HepG2 (cell line): ENCODE measurements around the gene TOPORS. TPM values are rescaled to one million over a fixed set of nuclear protein-coding genes. Genes with fewer than 3 reads are reported as not detected.

Source experiments
- ATAC-seq: fragments of 200-7000 bp; cut with Tn5 transposase; 3 replicates; pipeline ENCODE4 v1.9.1; 2020; ENCODE audit warnings: mild to moderate bottlenecking, moderate library complexity
- BruUV-seq: library from RNA; stranded (reverse); fragments of 400-500 nt; replicated peaks from 2 replicates; lab custom pipeline; 2021; lab: Mats Ljungman, UMichigan
- CTCF ChIA-PET: fragments of 300-600 bp; formaldehyde crosslinking; extraction: SDS; loops from one replicate; lab custom pipeline; 2021; ENCODE audit warnings: low total read pairs, inconsistent platforms, low intra/inter-chr PET ratio; lab: Yijun Ruan, JAX
- POLR2A ChIA-PET: fragments of 350-600 bp; sonication (Branson Sonifier 250); formaldehyde crosslinking; loops from one replicate; lab custom pipeline; 2020; ENCODE audit warnings: antibody characterized with exemption, inconsistent platforms; lab: Yijun Ruan, JAX
- DNase-seq: peaks from one replicate; pipeline ENCODE4 v3.0.0-alpha.2; 2015; ENCODE audit warnings: low spot score
- FAIRE-seq: peaks from 3 replicates; lab custom pipeline; 2011; peaks lifted over from hg19 to GRCh38; lab: Jason Lieb, UNC
- H2AFZ ChIP-seq: one replicate; pipeline ENCODE4 v1.6.1; 2011; ENCODE audit warnings: low read length, inconsistent platforms
- H3K27ac ChIP-seq: fragments of 300-600 bp; 3 replicates; pipeline ENCODE4 v1.8.0; 2011; ENCODE audit warnings: mixed run types, mild to moderate bottlenecking, mixed read lengths, low read length, inconsistent platforms; ENCODE audit not compliant: insufficient read depth; ENCODE audit errors: extremely low read length
- H3K27me3 ChIP-seq, 2 experiments: fragments of 200-600 bp in 1 of 2; 2 replicates in 1 of 2; 3 replicates in 1 of 2; pipeline versions ENCODE4 v1.6.0 to v1.8.0; 2011; ENCODE audit warnings: low read length in 2 of 2, mild to moderate bottlenecking in 2 of 2, moderate library complexity in 2 of 2, inconsistent platforms in 1 of 2; ENCODE audit not compliant: insufficient read depth in 2 of 2, control insufficient read depth in 1 of 2
- H3K36me3 ChIP-seq, 2 experiments: fragments of 200-600 bp in 1 of 2; replicated peaks in 1 of 2; 2 replicates in 1 of 2; 3 replicates in 1 of 2; pipeline versions ENCODE4 v1.5.1 to v1.8.0; 2011; ENCODE audit warnings: low read length in 2 of 2, inconsistent platforms in 1 of 2; ENCODE audit not compliant: insufficient read depth in 2 of 2, control insufficient read depth in 1 of 2
- H3K4me1 ChIP-seq: 2 replicates; pipeline ENCODE4 v1.5.1; 2012; ENCODE audit warnings: low read length, inconsistent platforms; ENCODE audit not compliant: insufficient read depth
- H3K4me2 ChIP-seq: 2 replicates; pipeline ENCODE4 v1.6.0; 2011; ENCODE audit warnings: low read depth, low read length, inconsistent platforms
- H3K4me3 ChIP-seq, 3 experiments: fragments of 200-600 bp in 1 of 3; sonication (generic), shearing (Covaris generic) in 1 of 3; replicated peaks in 1 of 3; 2 replicates each; pipeline ENCODE4 v1.5.1; 2011 to 2016; ENCODE audit warnings: low read length in 3 of 3, inconsistent platforms in 2 of 3, low read depth in 2 of 3, mild to moderate bottlenecking in 2 of 3, control low read depth in 1 of 3, mixed read lengths in 1 of 3; ENCODE audit not compliant: insufficient read depth in 1 of 3
- H3K79me2 ChIP-seq: one replicate; pipeline ENCODE4 v1.6.1; 2011; ENCODE audit warnings: low read length, inconsistent platforms; ENCODE audit not compliant: insufficient read depth
- H3K9ac ChIP-seq: 2 replicates; pipeline ENCODE4 v1.6.0; 2011; ENCODE audit warnings: mild to moderate bottlenecking, low read depth, low read length, inconsistent platforms; ENCODE audit not compliant: insufficient read depth
- H3K9me3 ChIP-seq: 2 replicates; pipeline ENCODE4 v1.5.1; 2012; ENCODE audit warnings: mild to moderate bottlenecking, low read length
- H4K20me1 ChIP-seq: 2 replicates; pipeline ENCODE4 v1.6.0; 2011; ENCODE audit warnings: inconsistent platforms, mild to moderate bottlenecking, low read length, moderate library complexity; ENCODE audit not compliant: insufficient read depth
- ATF4 ChIP-seq, 2 experiments: fragments of 450-650 bp in 1 of 2; sonication (generic) in 1 of 2; formaldehyde crosslinking; IDR thresholded peaks; 2 replicates each; pipeline versions ENCODE4 v1.5.0 to v1.8.0; 2020 to 2022; ENCODE audit warnings: mild to moderate bottlenecking in 1 of 2, missing genetic modification reagents in 1 of 2
- BCLAF1 ChIP-seq: fragments of 450-650 bp; IDR thresholded peaks from 2 replicates; pipeline ENCODE4 v1.6.1; 2017; ENCODE audit warnings: mild to moderate bottlenecking
- CEBPB ChIP-seq: IDR thresholded peaks from 2 replicates; pipeline ENCODE4 v1.6.1; 2011; ENCODE audit warnings: low read depth, low read length, improper control_type of control experiment, borderline replicate concordance
- NFKB2 ChIP-seq: sonication (generic); formaldehyde crosslinking; IDR thresholded peaks from 2 replicates; pipeline ENCODE4 v1.4.0; 2020; ENCODE audit warnings: missing genetic modification reagents, borderline replicate concordance
- ZFAT ChIP-seq: sonication (generic); formaldehyde crosslinking; conservative IDR thresholded peaks from 2 replicates; pipeline ENCODE4 v1.8.1; 2023; ENCODE audit warnings: missing genetic modification reagents, inconsistent platforms
- ZNF354B ChIP-seq: sonication (generic); formaldehyde crosslinking; IDR thresholded peaks from 2 replicates; pipeline ENCODE4 v1.8.0; 2022; ENCODE audit warnings: mild to moderate bottlenecking, missing genetic modification reagents
- whole genome bisulfite sequencing: methylation state at CpG from one replicate; pipeline ENCODE4 v1.1.6; 2017; ENCODE audit warnings: low lambda C conversion rate; 5-methylcytosine and 5-hydroxymethylcytosine counted together
- in situ Hi-C: cut with HindIII; loops from 2 replicates; pipeline ENCODE4 v1.10.0; 2017; ENCODE audit warnings: low pct_unique_long_range_greater_than_20kb; ENCODE audit not compliant: extremely low pct_ligation_motif_present
- intact Hi-C: fragments of 100-400 bp; cut with micrococcal nuclease; formaldehyde crosslinking; loops from one replicate; pipeline ENCODE4 v1.10.0; 2022; ENCODE audit not compliant: unreplicated experiment
- polyA plus RNA-seq, 8 experiments: library from polyadenylated mRNA; depleted of rRNA in 3 of 8; stranded (reverse) in 7 of 8; unstranded in 1 of 8; fragments of >200 nt; fragmentation: Illumina TruSeq in 4 of 8; extraction: Trizol in 4 of 8; gene quantifications; 2 replicates each; pipeline versions ENCODE4 v1.2.1 to v1.2.3, GENCODE V29; 2011 to 2016; ENCODE audit warnings: low read depth in 4 of 8, missing spikeins in 1 of 8, mixed read lengths in 1 of 8; ENCODE audit not compliant: insufficient read depth in 1 of 8
- total RNA-seq, 5 experiments: library from RNA; depleted of rRNA; stranded (reverse); fragments of >200 nt; fragmentation: Illumina TruSeq; extraction: Trizol; gene quantifications; 2 replicates each; pipeline ENCODE4 v1.2.3, GENCODE V29; 2016; ENCODE audit warnings: low read depth in 1 of 5
- TF ChIP-seq, protein P1 (sequence below): sonication (generic); formaldehyde crosslinking; IDR thresholded peaks from 2 replicates; pipeline ENCODE4 v1.4.0; 2020; ENCODE audit warnings: missing genetic modification reagents, borderline replicate concordance
- TF ChIP-seq, protein P2 (sequence below): sonication (generic); formaldehyde crosslinking; IDR thresholded peaks from 2 replicates; pipeline ENCODE4 v1.8.0; 2022; ENCODE audit warnings: missing genetic modification reagents, mild to moderate bottlenecking, inconsistent platforms, borderline replicate concordance
- TF ChIP-seq, protein P3 (sequence below): IDR thresholded peaks from 2 replicates; pipeline ENCODE4 v1.6.1; 2016; ENCODE audit warnings: mild to moderate bottlenecking, missing biosample characterization, missing genetic modification reagents

The TOPORS gene
- total and polyA plus RNA-seq, 2 of the 13 experiments (the other 11 are each of a cell fraction or from before 2014, with no cell fraction given), result 6.8 to 19.6 TPM

DNA sequence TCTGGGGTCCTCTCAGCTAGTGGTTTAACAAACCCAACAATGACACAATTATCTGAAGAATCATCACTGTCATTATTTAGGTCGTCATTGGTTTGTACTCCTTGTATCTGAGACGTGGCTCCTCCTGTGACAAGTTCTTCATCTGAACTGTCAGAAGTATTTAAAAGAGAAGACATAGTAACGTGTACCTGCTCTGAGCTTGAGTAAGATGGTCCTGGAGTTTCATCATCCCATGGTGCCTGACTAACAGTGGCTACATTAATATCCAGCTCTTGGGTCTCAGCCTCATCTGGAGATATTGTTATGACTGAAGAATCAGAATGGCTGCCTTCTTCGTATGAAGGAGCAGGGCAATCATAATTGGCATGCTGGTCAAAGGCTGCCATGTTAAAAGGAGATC lies 9.3 kb downstream of the TOPORS start:
- no TSS peak for BruUV-seq
- Histone ChIP-seq H3K27me3 (no peaks in the 10 kb centered on the region), H3K79me2 (peaks cover 56% of the 10 kb centered on the region), H2AFZ (no peak overlapping the region), H4K20me1 (peaks cover 14% of the 10 kb centered on the region; the same call in 1 of the 2 replicates), H3K9me3 (no peaks in the 10 kb centered on the region), H3K4me1 (no peaks in the 10 kb centered on the region; the same call in 1 of the 2 replicates), H3K27ac (no peak overlapping the region), H3K4me2 (no peak overlapping the region), H3K9ac (no peak overlapping the region), H3K4me3 (no peak overlapping the region), H3K36me3 (peaks cover 4 to 36% of the 10 kb centered on the region in 2 experiments)
- no peak for FAIRE-seq
- ChIA-PET POLR2A (interaction anchor here (1.6 kb wide), 1 partner anchor 17 kb away, joined by 6 read pairs; the partner anchor contains the start of gene RIGI), CTCF (no interaction called here)
- no peak for DNase-seq
- TF ChIP-seq ATF4 (CRISPR knock-in tag; IDR thresholded peaks at IDR 0.05), result peak in 1 of 2 experiments; percentile 60; a peak in 1 of 4 replicates
- peak; percentile 17; the same call in 1 of the 2 replicates for TF ChIP-seq CEBPB
- TF ChIP-seq NFKB2 (CRISPR knock-in tag), result no peak
- no peak for ATAC-seq
- intact Hi-C loops, result no loop called here
- in situ Hi-C loops, result no loop called here
- 99% methylated on average over 4 of the region's 4 CpGs for WGBS

DNA sequence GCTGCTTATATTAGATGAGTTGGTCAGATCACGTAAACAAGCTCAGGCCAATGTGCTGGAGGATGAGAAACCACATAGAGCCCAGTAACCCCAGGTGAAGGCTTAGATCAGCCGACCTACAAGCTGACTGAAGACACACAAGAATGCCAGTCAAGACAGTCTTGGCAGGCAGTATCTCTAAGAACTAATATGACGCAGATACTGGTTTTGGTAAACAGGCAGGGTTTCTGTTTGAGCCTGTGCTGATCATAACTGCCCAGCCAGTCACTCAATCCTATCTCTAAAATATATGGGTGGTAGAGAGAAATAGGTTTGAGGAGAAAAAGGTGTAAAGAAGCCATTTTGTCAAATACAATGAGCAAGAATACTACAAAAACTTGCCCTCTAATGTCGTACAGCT lies 18.6 kb downstream of the TOPORS start:
- Histone ChIP-seq H2AFZ (no peak overlapping the region), H3K27me3 (no peaks in the 10 kb centered on the region), H3K9ac (no peak overlapping the region), H3K4me2 (no peak overlapping the region), H3K36me3 (0 out of 5 replicates have a peak, but pooled peaks cover 0 to 3% of the 10 kb centered on the region in 2 experiments), H3K4me3 (no peak overlapping the region), H3K79me2 (no peaks in the 10 kb centered on the region), H3K27ac (no peak overlapping the region), H3K4me1 (no peaks in the 10 kb centered on the region), H3K9me3 (no peaks in the 10 kb centered on the region), H4K20me1 (no peaks in the 10 kb centered on the region)
- no peak for FAIRE-seq
- ATAC-seq, result no peak
- POLR2A ChIA-PET, result interaction anchor here (1.5 kb wide), 1 partner anchor 17 kb away, joined by 3 read pairs; no protein-coding TSS in a partner anchor
- 98% methylated on average over 4 of the region's 4 CpGs for WGBS
- no TSS peak for BruUV-seq
- intact Hi-C loops, result no loop called here
- DNase-seq, result no peak
- CTCF ChIA-PET, result no interaction called here
- in situ Hi-C loops, result no loop called here
- TF ChIP-seq, protein P1, sequence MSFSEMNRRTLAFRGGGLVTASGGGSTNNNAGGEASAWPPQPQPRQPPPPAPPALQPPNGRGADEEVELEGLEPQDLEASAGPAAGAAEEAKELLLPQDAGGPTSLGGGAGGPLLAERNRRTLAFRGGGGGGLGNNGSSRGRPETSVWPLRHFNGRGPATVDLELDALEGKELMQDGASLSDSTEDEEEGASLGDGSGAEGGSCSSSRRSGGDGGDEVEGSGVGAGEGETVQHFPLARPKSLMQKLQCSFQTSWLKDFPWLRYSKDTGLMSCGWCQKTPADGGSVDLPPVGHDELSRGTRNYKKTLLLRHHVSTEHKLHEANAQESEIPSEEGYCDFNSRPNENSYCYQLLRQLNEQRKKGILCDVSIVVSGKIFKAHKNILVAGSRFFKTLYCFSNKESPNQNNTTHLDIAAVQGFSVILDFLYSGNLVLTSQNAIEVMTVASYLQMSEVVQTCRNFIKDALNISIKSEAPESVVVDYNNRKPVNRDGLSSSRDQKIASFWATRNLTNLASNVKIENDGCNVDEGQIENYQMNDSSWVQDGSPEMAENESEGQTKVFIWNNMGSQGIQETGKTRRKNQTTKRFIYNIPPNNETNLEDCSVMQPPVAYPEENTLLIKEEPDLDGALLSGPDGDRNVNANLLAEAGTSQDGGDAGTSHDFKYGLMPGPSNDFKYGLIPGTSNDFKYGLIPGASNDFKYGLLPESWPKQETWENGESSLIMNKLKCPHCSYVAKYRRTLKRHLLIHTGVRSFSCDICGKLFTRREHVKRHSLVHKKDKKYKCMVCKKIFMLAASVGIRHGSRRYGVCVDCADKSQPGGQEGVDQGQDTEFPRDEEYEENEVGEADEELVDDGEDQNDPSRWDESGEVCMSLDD (CRISPR knock-in tag), result no peak
- TF ChIP-seq, protein P2, sequence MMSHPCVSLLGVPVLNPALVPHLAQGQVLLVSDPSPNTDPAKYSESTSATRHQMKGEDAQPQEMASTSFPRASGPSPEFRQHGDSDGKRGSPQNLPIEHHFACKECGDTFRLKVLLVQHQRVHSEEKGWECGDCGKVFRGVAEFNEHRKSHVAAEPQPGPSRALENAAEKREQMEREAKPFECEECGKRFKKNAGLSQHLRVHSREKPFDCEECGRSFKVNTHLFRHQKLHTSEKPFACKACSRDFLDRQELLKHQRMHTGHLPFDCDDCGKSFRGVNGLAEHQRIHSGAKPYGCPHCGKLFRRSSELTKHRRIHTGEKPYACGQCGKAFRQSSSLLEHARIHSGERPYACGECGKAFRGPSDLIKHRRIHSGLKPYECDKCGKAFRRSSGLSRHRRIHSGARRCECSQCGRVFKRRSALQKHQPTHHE (CRISPR knock-in tag), result no peak
- TF ChIP-seq, protein P3, sequence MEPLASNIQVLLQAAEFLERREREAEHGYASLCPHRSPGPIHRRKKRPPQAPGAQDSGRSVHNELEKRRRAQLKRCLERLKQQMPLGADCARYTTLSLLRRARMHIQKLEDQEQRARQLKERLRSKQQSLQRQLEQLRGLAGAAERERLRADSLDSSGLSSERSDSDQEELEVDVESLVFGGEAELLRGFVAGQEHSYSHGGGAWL (CRISPR knock-in tag), result no peak
- TF ChIP-seq BCLAF1, result no peak
- no peak for TF ChIP-seq ZFAT
- TF ChIP-seq ZNF354B (CRISPR knock-in tag), result no peak
